Right renal pelvis (tissue), 4 donors: ENCODE measurements around the gene MSI1. TPM values are rescaled to one million over a fixed set of nuclear protein-coding genes. Genes with fewer than 3 reads are reported as not detected.

Experiments
- DNase-seq, 4 donors: peaks; one replicate each; pipeline ENCODE4 v3.0.0-alpha.2; 2013; ENCODE audit warnings: low read depth in 4 of 4, low spot score in 3 of 4, missing footprints in 1 of 4
- polyA plus RNA-seq, 4 donors: library from polyadenylated mRNA; unstranded; fragments of 120-200 nt; gene quantifications; one replicate each; pipeline ENCODE4 v1.2.1, GENCODE V29; 2013; ENCODE audit not compliant: insufficient read length in 4 of 4

The MSI1 gene
- polyA plus RNA-seq, 4 donors, result 17.7 to 23.8 (median 19.5) TPM

- DNase-seq, result no peak
Observed at GRCh38 chr12:120328228-120328627, 40.7 kb downstream of the MSI1 start.

GRCh38 chr12:120327593-120327992 is 41.4 kb downstream of the MSI1 start, which contains the start of gene PLA2G1B:
PLA2G1B (minus strand) TSS chr12:120327779; CDS start chr12:120327753, 26 bp downstream.
- DNase-seq, result no peak

DNA sequence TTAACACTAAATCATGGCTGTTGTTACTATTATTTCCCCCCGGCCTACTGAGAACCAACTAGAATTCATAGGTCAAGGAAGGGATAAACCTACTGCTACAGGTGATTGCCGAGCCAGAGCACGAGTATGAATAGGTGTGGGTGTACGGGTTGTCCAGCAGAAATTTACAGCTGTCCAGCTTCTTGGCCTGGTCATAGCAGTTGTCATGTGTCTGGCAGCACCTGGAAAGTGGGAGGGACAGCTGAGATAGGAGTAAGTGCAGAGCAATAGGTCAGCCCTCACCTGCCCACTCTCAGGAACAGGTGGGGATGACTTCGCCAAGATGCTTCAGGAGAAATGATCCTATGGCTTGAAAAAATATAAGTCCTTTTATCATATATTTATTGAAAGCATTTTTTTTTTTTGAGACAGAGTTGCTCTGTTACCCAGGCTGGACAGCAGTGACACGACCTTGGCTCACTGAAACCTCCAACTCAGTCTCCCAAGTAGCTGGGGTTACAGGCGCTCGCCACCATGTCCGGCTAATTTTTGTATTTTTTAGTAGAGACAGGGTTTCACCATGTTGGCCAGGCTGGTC is 44.0 kb downstream of the MSI1 start:
- DNase-seq, result no peak

- no peak for DNase-seq
Observed at GRCh38 chr12:120323772-120324171, 45.2 kb downstream of the MSI1 start.

- peak in 2 of 4 donors; percentile 15 to 48 for DNase-seq
Observed at GRCh38 chr12:120321382-120322202, 47.4 kb downstream of the MSI1 start.

- DNase-seq, result peak; percentile 97 to 98 (median 98)
Observed at GRCh38 chr12:120317224-120318105, 51.5 kb downstream of the MSI1 start.

DNA sequence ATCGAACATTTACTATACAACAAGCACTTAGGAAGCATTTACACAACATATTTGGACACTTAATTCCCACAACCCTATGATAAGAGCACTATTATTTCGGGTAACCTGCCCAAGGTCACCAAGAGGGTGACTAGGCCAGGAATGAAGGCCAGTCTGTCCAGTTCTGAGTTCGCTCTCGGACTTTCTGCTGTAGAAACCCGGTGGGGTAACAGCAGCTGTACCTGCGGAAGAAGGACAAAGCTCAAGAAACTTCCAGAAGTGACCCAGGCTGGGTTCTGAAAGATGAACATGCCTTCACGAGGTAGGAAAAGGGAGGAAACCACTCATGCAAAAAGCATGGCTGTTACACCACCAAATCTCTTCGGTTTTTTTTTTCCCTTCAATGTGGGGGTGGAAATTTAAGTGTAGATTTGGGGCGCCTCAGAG is 52.2 kb downstream of the MSI1 start:
- peak in 2 of 4 donors; percentile 6 to 16 for DNase-seq

- no peak for DNase-seq
Observed at GRCh38 chr12:120314220-120314619, 54.7 kb downstream of the MSI1 start.

GRCh38 chr12:120301962-120302815 is 66.8 kb downstream of the MSI1 start, which contains the start of gene SIRT4:
SIRT4 (plus strand) TSS chr12:120302321; CDS start chr12:120303562, 1,241 bp downstream.
- peak; percentile 90 to 93 (median 92) for DNase-seq

- DNase-seq, result peak; percentile 68 to 80 (median 79)
Observed at GRCh38 chr12:120292661-120293531, 76.1 kb downstream of the MSI1 start, which contains the start of gene RNU4-1. RNU4-1 (minus strand) TSS chr12:120293237.

DNA sequence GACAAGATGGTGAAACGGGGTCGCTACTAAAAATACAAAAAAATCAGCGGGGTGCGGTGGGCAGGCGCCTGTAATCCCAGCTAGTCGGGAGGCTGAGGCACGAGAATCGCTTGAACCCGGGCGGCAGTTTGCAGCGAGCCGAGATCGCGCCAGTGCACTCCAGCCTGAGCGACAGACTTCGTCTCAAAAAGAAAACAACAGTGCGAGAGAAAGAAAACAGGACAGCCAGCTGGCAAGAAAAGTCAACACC is 76.6 kb downstream of the MSI1 start:
- no peak for DNase-seq

Other genes with a start within 250 kb of the MSI1 start
- gene GCN1, start 174.4 kb downstream of the MSI1 start, polyA plus RNA-seq, result 10 to 100 TPM; 44.9 to 55.4 (median 51.4) TPM
- gene RPLP0, start 168.1 kb downstream of the MSI1 start, polyA plus RNA-seq, result 1,000 to 10,000 TPM; 2,681 to 3,216 (median 2,786) TPM
- gene PXN, start 103.4 kb downstream of the MSI1 start, polyA plus RNA-seq, result 10 to 100 TPM; 71.9 to 79.4 (median 76.3) TPM
- under 1 TPM in 1 of 4 donors, not detected in 3; 0.47 TPM for gene RNU4-2, start 77.3 kb downstream of the MSI1 start, polyA plus RNA-seq
- not detected for gene RNU4-1, start 75.9 kb downstream of the MSI1 start, polyA plus RNA-seq
- gene SIRT4, start 66.8 kb downstream of the MSI1 start, polyA plus RNA-seq, result 1 to 10 TPM; 2.7 to 5.7 (median 3.9) TPM
- under 1 TPM; 0.31 to 0.73 (median 0.42) TPM for gene PLA2G1B, start 41.4 kb downstream of the MSI1 start, polyA plus RNA-seq
- 100 to 1,000 TPM; 303 to 369 (median 327) TPM for gene COX6A1, start 68.9 kb upstream of the MSI1 start, polyA plus RNA-seq
- 10 to 100 TPM; 42.6 to 47.8 (median 46.2) TPM for gene TRIAP1, start 77.2 kb upstream of the MSI1 start, polyA plus RNA-seq
- gene GATC, start 77.3 kb upstream of the MSI1 start, polyA plus RNA-seq, result 10 to 100 TPM; 34.8 to 37.1 (median 35.0) TPM
- gene SRSF9, start 100.6 kb upstream of the MSI1 start, polyA plus RNA-seq, result 100 to 1,000 TPM; 220 to 249 (median 230) TPM
- 100 to 1,000 TPM; 492 to 541 (median 519) TPM for gene DYNLL1, start 126.9 kb upstream of the MSI1 start, polyA plus RNA-seq
- 10 to 100 TPM; 62.0 to 73.6 (median 65.7) TPM for gene COQ5, start 160.0 kb upstream of the MSI1 start, polyA plus RNA-seq
- 100 to 1,000 TPM; 181 to 232 (median 207) TPM for gene RNF10, start 165.2 kb upstream of the MSI1 start, polyA plus RNA-seq
- gene POP5, start 212.2 kb upstream of the MSI1 start, polyA plus RNA-seq, result 10 to 100 TPM; 43.1 to 50.8 (median 45.5) TPM